ENCODE measurements around the gene PCCB. TPM values are rescaled to one million over a fixed set of nuclear protein-coding genes. Genes with fewer than 3 reads are reported as not detected.
A peak's percentile ranks its signal among the peaks of the same experiment; 100 is the strongest.

The PCCB gene
- total and polyA plus RNA-seq, 4 experiments from 2014 or later = 12.1 to 47.1 (median 19.4) TPM

DNA sequence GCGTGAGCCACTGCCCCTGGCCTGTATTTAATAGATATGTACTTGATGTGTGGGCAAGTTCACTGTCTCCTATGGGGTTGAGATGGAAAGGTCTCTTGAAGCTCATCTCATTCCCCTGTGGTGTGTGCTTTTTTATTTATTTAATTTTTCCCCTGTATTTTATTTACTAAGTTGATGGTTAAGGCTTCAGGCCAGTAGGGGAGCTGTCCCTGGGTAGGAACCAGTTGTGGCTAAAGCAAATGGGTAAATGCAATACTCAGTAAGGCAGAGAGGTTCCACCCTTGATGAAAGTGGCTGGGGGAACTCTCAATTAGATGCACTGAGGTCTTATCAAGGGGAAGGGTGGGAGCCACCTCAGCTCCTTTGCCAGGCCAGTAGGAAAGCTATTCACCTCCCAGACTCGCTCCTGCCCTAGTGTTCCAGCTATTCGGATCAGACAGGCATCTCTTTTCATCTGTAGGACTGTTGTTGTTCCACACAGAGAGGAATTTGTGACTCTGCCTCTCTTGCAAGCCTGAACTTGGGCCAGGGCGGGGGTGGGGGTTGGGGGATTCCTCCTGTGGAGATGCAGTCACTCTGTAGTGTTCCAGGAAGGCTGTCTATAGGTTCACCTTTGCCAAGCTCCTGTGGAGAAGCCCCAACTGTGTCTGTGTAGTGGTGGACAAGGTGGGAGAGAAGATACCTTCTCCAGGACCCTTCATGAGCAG lies 26.1 kb downstream of the PCCB start:
- Mint-ChIP-seq H3K4me3 (no peak overlapping the region), H3K36me3 (peaks cover 50 to 61% of the 10 kb centered on the region in 2 donors), H3K4me1 (peaks cover 16 to 25% (median 19%) of the 10 kb centered on the region in 4 donors), H3K9me3 (peaks cover 4 to 19% (median 16%) of the 10 kb centered on the region in 8 donors), H3K27ac (no peak overlapping the region), H3K27me3 (no peaks in the 10 kb centered on the region)
- Histone ChIP-seq H3K27ac (ENCODE audit: low read depth, low read length) (no peak overlapping the region), H3K27me3 (ENCODE audit: insufficient read depth, low read length) (no peaks in the 10 kb centered on the region), H3K36me3 (ENCODE audit: insufficient read depth, low read length) (no peaks in the 10 kb centered on the region), H3K9me3 (ENCODE audit: control insufficient read depth in 1 of 2, low read length in 2 of 2) (no peaks in the 10 kb centered on the region), H3K4me3 (ENCODE audit: low read length in 2 of 2) (no peak overlapping the region), H3K4me1 (ENCODE audit: insufficient read depth, low read length) (no peaks in the 10 kb centered on the region)
- intact Hi-C loops (cut with micrococcal nuclease) = no loop called here
- ChIA-PET POLR2A (ENCODE audit: partially characterized antibody) (no interaction called here), CTCF (ENCODE audit: partially characterized antibody) (no interaction called here)
- DNase-seq = no peak

GRCh38 chr3:136277115-136277514 lies 27.0 kb downstream of the PCCB start:
- no peaks in the 10 kb centered on the region for H3K36me3 ChIP-seq (ENCODE audit: insufficient read depth, low read length)
- peaks cover 9 to 25% (median 19%) of the 10 kb centered on the region in 4 donors for H3K4me1 Mint-ChIP-seq
- no peak for DNase-seq
- ChIA-PET POLR2A (ENCODE audit: partially characterized antibody) (no interaction called here), CTCF (ENCODE audit: partially characterized antibody) (no interaction called here)
- H3K4me1 ChIP-seq (ENCODE audit: insufficient read depth, low read length) = no peaks in the 10 kb centered on the region
- H3K27me3 ChIP-seq (ENCODE audit: insufficient read depth, low read length) = no peaks in the 10 kb centered on the region
- H3K4me3 ChIP-seq (ENCODE audit: low read length in 2 of 2) = no peak overlapping the region
- H3K27ac ChIP-seq (ENCODE audit: low read depth, low read length) = no peak overlapping the region
- peaks cover 51 to 62% of the 10 kb centered on the region in 2 donors for H3K36me3 Mint-ChIP-seq
- H3K4me3 Mint-ChIP-seq = no peak overlapping the region
- no peaks in the 10 kb centered on the region for H3K9me3 ChIP-seq (ENCODE audit: control insufficient read depth in 1 of 2, low read length in 2 of 2)
- no peaks in the 10 kb centered on the region for H3K27me3 Mint-ChIP-seq
- peak overlapping the region in 1 of 7 donors; percentile 6 for H3K27ac Mint-ChIP-seq
- intact Hi-C loops (cut with micrococcal nuclease) = no loop called here
- H3K9me3 Mint-ChIP-seq = peaks cover 4 to 23% (median 19%) of the 10 kb centered on the region in 8 donors

GRCh38 chr3:136277634-136278033 lies 27.5 kb downstream of the PCCB start:
- no peaks in the 10 kb centered on the region for H3K36me3 ChIP-seq (ENCODE audit: insufficient read depth, low read length)

DNA sequence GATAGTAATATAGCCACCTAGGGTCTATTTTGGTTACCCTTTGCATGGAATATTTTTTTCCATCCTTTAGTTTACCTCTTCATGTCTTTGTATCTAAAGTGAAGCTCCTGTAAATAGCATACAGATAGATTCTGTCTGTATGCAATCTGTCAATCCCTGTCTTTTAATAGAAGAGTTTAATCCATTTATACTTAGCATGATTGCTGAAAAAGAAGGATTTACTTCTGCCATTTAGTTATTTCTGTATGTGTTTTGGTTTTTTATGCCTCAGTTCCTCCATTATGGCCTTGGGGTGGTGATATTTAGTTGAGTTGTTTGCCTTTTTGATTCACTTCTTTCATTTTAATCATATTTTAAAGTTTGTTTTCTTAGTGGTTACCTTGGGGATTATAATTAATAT lies 29.0 kb downstream of the PCCB start:
- H3K4me1 ChIP-seq (ENCODE audit: insufficient read depth, low read length) = no peaks in the 10 kb centered on the region
- H3K9me3 Mint-ChIP-seq = peaks cover 4 to 23% (median 18%) of the 10 kb centered on the region in 8 donors
- H3K36me3 Mint-ChIP-seq = peaks cover 61 to 71% of the 10 kb centered on the region in 2 donors
- H3K4me3 ChIP-seq (ENCODE audit: low read length in 2 of 2) = no peak overlapping the region
- H3K4me1 Mint-ChIP-seq = peaks cover 3 to 18% (median 16%) of the 10 kb centered on the region in 4 donors
- H3K27ac Mint-ChIP-seq = no peak overlapping the region
- no peak overlapping the region for H3K27ac ChIP-seq (ENCODE audit: low read depth, low read length)
- H3K9me3 ChIP-seq (ENCODE audit: control insufficient read depth in 1 of 2, low read length in 2 of 2) = no peaks in the 10 kb centered on the region
- peaks cover 12% of the 10 kb centered on the region for H3K36me3 ChIP-seq (ENCODE audit: insufficient read depth, low read length)
- POLR2A ChIA-PET (ENCODE audit: partially characterized antibody) = no interaction called here
- CTCF ChIA-PET (ENCODE audit: partially characterized antibody) = interaction anchor here (0.5 kb wide), 1 partner anchor 481 kb away, joined by 3 read pairs; no protein-coding TSS in a partner anchor
- intact Hi-C loops (cut with micrococcal nuclease) = no loop called here
- H3K27me3 Mint-ChIP-seq = no peaks in the 10 kb centered on the region
- H3K4me3 Mint-ChIP-seq = no peak overlapping the region
- no peaks in the 10 kb centered on the region for H3K27me3 ChIP-seq (ENCODE audit: insufficient read depth, low read length)
- no peak for DNase-seq

More at GRCh38 chr3:136277634-136278033, 27.5 kb downstream of the PCCB start:
- ChIA-PET CTCF (ENCODE audit: partially characterized antibody) (no interaction called here), POLR2A (ENCODE audit: partially characterized antibody) (no interaction called here)
- H3K27ac Mint-ChIP-seq = no peak overlapping the region
- no peaks in the 10 kb centered on the region for H3K9me3 ChIP-seq (ENCODE audit: control insufficient read depth in 1 of 2, low read length in 2 of 2)
- H3K4me3 Mint-ChIP-seq = no peak overlapping the region
- no peak overlapping the region for H3K4me3 ChIP-seq (ENCODE audit: low read length in 2 of 2)
- H3K9me3 Mint-ChIP-seq = peaks cover 4 to 23% (median 19%) of the 10 kb centered on the region in 8 donors
- H3K4me1 Mint-ChIP-seq = peaks cover 6 to 25% (median 20%) of the 10 kb centered on the region in 4 donors
- no peaks in the 10 kb centered on the region for H3K27me3 Mint-ChIP-seq
- intact Hi-C loops (cut with micrococcal nuclease) = no loop called here
- H3K27ac ChIP-seq (ENCODE audit: low read depth, low read length) = no peak overlapping the region
- H3K4me1 ChIP-seq (ENCODE audit: insufficient read depth, low read length) = no peaks in the 10 kb centered on the region
- H3K27me3 ChIP-seq (ENCODE audit: insufficient read depth, low read length) = no peaks in the 10 kb centered on the region
- peaks cover 54 to 63% of the 10 kb centered on the region in 2 donors for H3K36me3 Mint-ChIP-seq
- no peak for DNase-seq

GRCh38 chr3:136280961-136281360 lies 30.8 kb downstream of the PCCB start:
- Mint-ChIP-seq H3K27me3 (no peaks in the 10 kb centered on the region), H3K4me1 (peaks cover 0 to 16% (median 12%) of the 10 kb centered on the region in 4 donors), H3K9me3 (peaks cover 4 to 23% (median 18%) of the 10 kb centered on the region in 8 donors), H3K4me3 (no peak overlapping the region), H3K27ac (no peak overlapping the region), H3K36me3 (peaks cover 67 to 76% of the 10 kb centered on the region in 2 donors)
- no peak for DNase-seq
- H3K4me1 ChIP-seq (ENCODE audit: insufficient read depth, low read length) = no peaks in the 10 kb centered on the region
- ChIA-PET CTCF (ENCODE audit: partially characterized antibody) (interaction anchor here (1.4 kb wide), 1 partner anchor 472 kb away, joined by 3 read pairs; the partner anchor contains the start of gene STAG1), POLR2A (ENCODE audit: partially characterized antibody) (no interaction called here)
- peaks cover 13% of the 10 kb centered on the region for H3K36me3 ChIP-seq (ENCODE audit: insufficient read depth, low read length)
- intact Hi-C loops (cut with micrococcal nuclease) = no loop called here
- no peak overlapping the region for H3K4me3 ChIP-seq (ENCODE audit: low read length in 2 of 2)
- no peaks in the 10 kb centered on the region for H3K9me3 ChIP-seq (ENCODE audit: control insufficient read depth in 1 of 2, low read length in 2 of 2)
- no peak overlapping the region for H3K27ac ChIP-seq (ENCODE audit: low read depth, low read length)
- H3K27me3 ChIP-seq (ENCODE audit: insufficient read depth, low read length) = no peaks in the 10 kb centered on the region

DNA sequence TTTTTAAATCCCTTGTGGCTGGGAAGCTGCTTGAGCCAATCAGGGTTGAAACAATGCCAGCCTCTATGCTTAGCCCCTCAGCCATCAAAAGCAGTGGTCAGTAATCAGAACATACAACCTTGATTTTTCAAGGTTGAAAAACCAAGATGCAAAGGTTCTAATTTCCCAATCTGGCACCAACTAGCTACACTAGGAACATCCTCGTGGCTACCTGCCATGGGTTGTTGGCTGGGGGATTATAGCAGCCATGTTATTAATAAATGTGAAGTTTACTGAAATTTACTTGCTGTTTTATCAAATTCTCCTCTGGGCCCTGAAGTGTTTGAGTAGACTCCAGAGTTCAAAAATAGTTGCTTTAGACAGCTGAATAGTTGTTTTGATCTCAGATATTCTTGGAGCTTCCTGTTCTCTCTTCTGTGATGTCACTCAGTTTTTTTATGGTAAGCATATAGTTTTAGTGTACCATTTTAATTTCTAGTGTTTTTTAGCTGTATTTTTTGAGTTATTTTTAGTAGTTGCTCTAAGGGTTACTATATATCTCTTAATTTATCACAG lies 31.9 kb downstream of the PCCB start:
- intact Hi-C loops (cut with micrococcal nuclease) = no loop called here
- ChIA-PET CTCF (ENCODE audit: partially characterized antibody) (interaction anchor here (1.1 to 1.4 kb wide), 2 partner anchors 10 to 109 kb away, joined by 3 to 4 read pairs; no protein-coding TSS in a partner anchor), POLR2A (ENCODE audit: partially characterized antibody) (interaction anchor here (1.3 kb wide), 1 partner anchor 85 kb away, joined by 3 read pairs; no protein-coding TSS in a partner anchor)
- Histone ChIP-seq H3K4me1 (ENCODE audit: insufficient read depth, low read length) (no peaks in the 10 kb centered on the region), H3K4me3 (ENCODE audit: low read length in 2 of 2) (no peak overlapping the region), H3K27ac (ENCODE audit: low read depth, low read length) (no peak overlapping the region), H3K27me3 (ENCODE audit: insufficient read depth, low read length) (no peaks in the 10 kb centered on the region), H3K9me3 (ENCODE audit: control insufficient read depth in 1 of 2, low read length in 2 of 2) (no peaks in the 10 kb centered on the region), H3K36me3 (ENCODE audit: insufficient read depth, low read length) (peaks cover 13% of the 10 kb centered on the region)
- Mint-ChIP-seq H3K9me3 (peaks cover 4 to 23% (median 18%) of the 10 kb centered on the region in 8 donors), H3K27ac (peak overlapping the region in 1 of 7 donors; percentile 17), H3K36me3 (peaks cover 75 to 81% of the 10 kb centered on the region in 2 donors), H3K27me3 (no peaks in the 10 kb centered on the region), H3K4me3 (no peak overlapping the region), H3K4me1 (peaks cover 0 to 16% (median 12%) of the 10 kb centered on the region in 4 donors)
- DNase-seq = no peak

DNA sequence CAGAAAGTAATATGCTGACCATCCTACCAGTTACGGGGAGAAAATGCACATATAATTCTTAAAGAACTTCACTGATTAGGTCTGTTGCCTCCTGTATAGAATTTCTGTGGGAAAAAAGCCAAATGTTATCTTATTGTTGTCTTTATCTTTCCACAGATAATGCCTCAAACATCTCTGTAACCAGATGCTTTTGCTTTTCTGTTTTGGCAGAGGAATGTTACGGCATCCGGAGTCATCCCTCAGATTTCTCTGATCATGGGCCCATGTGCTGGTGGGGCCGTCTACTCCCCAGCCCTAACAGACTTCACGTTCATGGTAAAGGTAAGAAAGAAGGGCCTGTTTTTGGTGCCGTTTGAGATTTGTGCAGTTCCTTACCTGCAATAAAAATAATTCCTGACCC lies 33.5 kb downstream of the PCCB start:
- H3K27me3 Mint-ChIP-seq = no peaks in the 10 kb centered on the region
- H3K36me3 ChIP-seq (ENCODE audit: insufficient read depth, low read length) = peaks cover 13% of the 10 kb centered on the region
- H3K4me3 ChIP-seq (ENCODE audit: low read length in 2 of 2) = no peak overlapping the region
- H3K4me1 Mint-ChIP-seq = peaks cover 0 to 15% (median 12%) of the 10 kb centered on the region in 4 donors
- H3K27ac Mint-ChIP-seq = no peak overlapping the region
- H3K36me3 Mint-ChIP-seq = peaks cover 70 to 78% of the 10 kb centered on the region in 2 donors
- no peaks in the 10 kb centered on the region for H3K27me3 ChIP-seq (ENCODE audit: insufficient read depth, low read length)
- H3K4me1 ChIP-seq (ENCODE audit: insufficient read depth, low read length) = no peaks in the 10 kb centered on the region
- intact Hi-C loops (cut with micrococcal nuclease) = no loop called here
- H3K4me3 Mint-ChIP-seq = no peak overlapping the region
- no peaks in the 10 kb centered on the region for H3K9me3 ChIP-seq (ENCODE audit: control insufficient read depth in 1 of 2, low read length in 2 of 2)
- H3K27ac ChIP-seq (ENCODE audit: low read depth, low read length) = no peak overlapping the region
- DNase-seq = no peak
- ChIA-PET POLR2A (ENCODE audit: partially characterized antibody) (no interaction called here), CTCF (ENCODE audit: partially characterized antibody) (no interaction called here)
- peaks cover 1 to 22% (median 16%) of the 10 kb centered on the region in 8 donors for H3K9me3 Mint-ChIP-seq
